Kidney epithelial cell (primary cell): Measurements from ENCODE around the gene COPZ1. TPM values are rescaled to one million over a fixed set of nuclear protein-coding genes. Genes with fewer than 3 reads are reported as not detected.
A peak's percentile ranks its signal among the peaks of the same experiment; 100 is the strongest.
"Not testable (repeated sequence)": the region's sequence is repeated elsewhere in the genome, so short reads cannot be mapped to it uniquely, and the experiment has no call there.

ENCODE experiments used
- DNase-seq: peaks from one replicate; pipeline ENCODE4 v3.0.0-alpha.2; 2010; ENCODE audit warnings: low read depth
- H3K27me3 ChIP-seq: 2 replicates; pipeline ENCODE4 v1.6.0; 2011; ENCODE audit warnings: low read length; ENCODE audit not compliant: control insufficient read depth, insufficient read depth
- H3K36me3 ChIP-seq: 2 replicates; pipeline ENCODE4 v1.5.1; 2011; ENCODE audit warnings: low read length; ENCODE audit not compliant: control insufficient read depth, insufficient read depth
- H3K4me3 ChIP-seq: 2 replicates; pipeline ENCODE4 v1.5.1; 2011; ENCODE audit warnings: low read depth, mild to moderate bottlenecking, control low read depth, low read length
- CTCF ChIP-seq: IDR thresholded peaks from 2 replicates; pipeline ENCODE4 v1.5.1; 2011; ENCODE audit warnings: mild to moderate bottlenecking, moderate library complexity, low read length, control low read depth, inconsistent platforms; ENCODE audit not compliant: insufficient read depth, poor library complexity, severe bottlenecking
- total RNA-seq: library from RNA; depleted of rRNA; stranded (reverse); fragments of >200 nt; gene quantifications from 2 replicates; pipeline ENCODE4 v1.2.3, GENCODE V29; 2015

The COPZ1 gene
- total RNA-seq, 1 donor from 2014 or later: 157 TPM

DNA sequence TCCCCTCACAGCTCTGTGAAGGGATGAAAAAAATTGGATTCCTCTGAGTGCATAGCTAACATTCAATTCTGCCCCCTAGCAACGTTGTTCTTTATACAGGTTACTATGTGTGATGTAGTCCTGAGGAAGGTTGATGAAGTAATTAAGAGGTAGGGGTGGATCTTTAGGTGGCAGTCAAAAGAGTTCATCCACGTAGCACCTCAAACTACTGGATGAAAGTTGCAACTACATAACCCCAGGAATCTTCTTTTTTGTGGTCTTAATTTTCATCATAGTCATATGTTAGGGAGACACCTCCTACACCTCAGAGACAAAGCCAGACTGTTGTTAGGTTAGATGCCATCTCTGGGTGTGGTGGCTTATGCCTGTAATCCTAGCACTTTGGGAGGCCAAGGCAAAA lies 13.9 kb upstream of the COPZ1 start:
- TF ChIP-seq CTCF: no peak
- H3K36me3 ChIP-seq: no peaks in the 10 kb centered on the region
- no peaks in the 10 kb centered on the region for H3K27me3 ChIP-seq
- H3K4me3 ChIP-seq: no peak overlapping the region
- no peak for DNase-seq

DNA sequence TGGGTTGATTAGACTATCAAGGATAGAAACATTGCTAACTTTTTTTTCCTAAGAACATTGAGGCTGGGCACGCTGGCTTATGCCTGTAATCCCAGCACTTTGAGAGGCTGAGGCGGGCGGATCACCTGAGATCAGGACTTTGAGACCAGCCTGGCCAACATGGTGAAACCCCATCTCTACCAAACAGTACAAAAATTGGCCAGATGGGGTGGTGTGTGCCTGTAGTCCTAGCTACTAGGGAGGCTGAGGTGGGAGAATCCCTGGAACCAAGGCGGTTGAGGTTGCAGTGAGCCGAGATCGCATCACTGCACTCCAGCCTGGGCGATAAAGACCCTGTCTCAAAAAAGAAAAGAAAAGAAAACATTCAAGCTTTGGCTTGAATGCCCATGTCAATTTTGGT lies 12.6 kb upstream of the COPZ1 start:
- not testable (repeated sequence) for H3K36me3 ChIP-seq, DNase-seq, H3K4me3 ChIP-seq, H3K27me3 ChIP-seq

DNA sequence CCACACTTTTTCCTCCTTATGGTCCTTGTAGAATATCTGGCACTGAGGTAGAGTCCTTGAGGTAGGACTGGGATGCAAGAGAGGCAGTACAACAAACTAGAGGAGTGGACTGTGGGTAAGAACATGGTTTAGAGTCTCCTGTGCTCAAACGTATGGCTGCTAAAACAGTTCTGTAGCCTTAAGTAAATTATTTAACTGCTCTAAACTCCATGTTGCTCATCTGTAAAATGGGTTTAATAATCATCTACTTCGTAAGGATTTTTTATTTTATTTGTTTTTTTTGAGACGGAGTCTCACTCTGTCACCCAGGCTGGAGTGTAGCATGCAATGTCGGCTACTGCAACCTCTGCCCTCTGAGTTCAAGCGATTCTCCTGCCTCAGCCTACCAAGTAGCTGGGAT lies 3.6 kb upstream of the COPZ1 start:
- Histone ChIP-seq H3K36me3 (no peaks in the 10 kb centered on the region), H3K27me3 (no peaks in the 10 kb centered on the region), H3K4me3 (no peak overlapping the region)
- no peak for DNase-seq
- TF ChIP-seq CTCF: no peak

DNA sequence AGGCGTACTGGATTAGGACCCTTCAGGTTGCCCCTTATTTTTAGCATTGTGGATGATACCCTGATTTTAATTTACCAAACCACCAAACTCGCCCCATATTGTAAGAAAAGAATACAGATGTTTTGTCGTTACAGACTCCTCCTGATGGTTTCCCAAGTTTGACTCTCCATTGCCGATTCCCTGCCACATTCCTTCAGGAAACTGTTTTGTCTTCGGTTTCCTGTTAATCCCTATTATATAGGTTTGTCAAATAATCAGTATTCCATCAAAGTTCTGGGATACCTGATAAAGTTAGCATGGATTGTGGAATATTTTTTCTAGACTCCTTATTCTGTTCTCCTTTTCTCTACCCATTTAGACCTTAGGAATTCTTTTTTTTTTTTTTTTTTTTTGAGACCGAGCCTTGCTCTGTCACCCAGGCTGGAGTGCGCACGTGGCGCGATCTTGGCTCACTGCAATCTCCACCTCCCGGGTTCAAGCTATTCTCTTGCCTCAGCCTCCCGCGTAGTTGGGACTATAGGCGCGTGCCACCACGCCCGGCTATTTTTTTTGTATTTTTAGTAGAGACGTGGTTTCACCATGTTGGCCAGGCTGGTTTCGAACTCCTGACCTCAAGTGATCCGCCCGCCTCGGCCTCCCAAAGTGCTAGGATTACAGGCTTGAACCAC lies 645 bp downstream of the COPZ1 start:
- H3K4me3 ChIP-seq: peak overlapping the region; percentile 52
- not testable (repeated sequence) for H3K27me3 ChIP-seq, DNase-seq, H3K36me3 ChIP-seq

- Histone ChIP-seq H3K36me3 (no peaks in the 10 kb centered on the region), H3K27me3 (no peaks in the 10 kb centered on the region), H3K4me3 (no peak overlapping the region)
- no peak for DNase-seq
- TF ChIP-seq CTCF: no peak
Measured at GRCh38 chr12:54328595-54329337, 3.8 kb downstream of the COPZ1 start.

- Histone ChIP-seq H3K36me3 (no peaks in the 10 kb centered on the region), H3K4me3 (no peak overlapping the region), H3K27me3 (no peaks in the 10 kb centered on the region)
- TF ChIP-seq CTCF: no peak
- no peak for DNase-seq
Measured at GRCh38 chr12:54329759-54330158, 4.8 kb downstream of the COPZ1 start.

GRCh38 chr12:54330442-54330841 lies 5.5 kb downstream of the COPZ1 start:
- Histone ChIP-seq H3K27me3 (no peaks in the 10 kb centered on the region), H3K4me3 (no peak overlapping the region), H3K36me3 (no peaks in the 10 kb centered on the region)
- DNase-seq: no peak
- TF ChIP-seq CTCF: no peak
